ENCODE results near the gene ANKRD27.

DNA sequence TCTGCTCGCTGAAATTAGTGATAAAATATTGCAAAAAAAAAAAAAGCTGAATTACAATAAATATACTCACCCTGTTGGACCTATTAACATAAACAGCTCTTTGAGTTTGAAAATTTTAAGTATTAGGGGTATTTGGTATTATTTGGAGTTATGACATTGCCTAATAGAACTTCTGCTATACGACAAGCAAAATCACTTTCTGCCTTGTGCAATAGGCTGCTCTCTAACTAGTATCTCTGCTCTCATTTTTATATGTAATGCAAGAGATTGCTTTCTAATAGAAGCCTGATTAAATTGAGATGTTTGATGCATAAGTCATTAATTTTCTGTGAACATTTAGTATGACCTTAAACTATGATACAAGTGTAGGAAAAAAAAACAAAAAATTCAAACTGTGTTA is 6.0 kb upstream of the ANKRD27 start:
- TF ChIP-seq, protein P1, sequence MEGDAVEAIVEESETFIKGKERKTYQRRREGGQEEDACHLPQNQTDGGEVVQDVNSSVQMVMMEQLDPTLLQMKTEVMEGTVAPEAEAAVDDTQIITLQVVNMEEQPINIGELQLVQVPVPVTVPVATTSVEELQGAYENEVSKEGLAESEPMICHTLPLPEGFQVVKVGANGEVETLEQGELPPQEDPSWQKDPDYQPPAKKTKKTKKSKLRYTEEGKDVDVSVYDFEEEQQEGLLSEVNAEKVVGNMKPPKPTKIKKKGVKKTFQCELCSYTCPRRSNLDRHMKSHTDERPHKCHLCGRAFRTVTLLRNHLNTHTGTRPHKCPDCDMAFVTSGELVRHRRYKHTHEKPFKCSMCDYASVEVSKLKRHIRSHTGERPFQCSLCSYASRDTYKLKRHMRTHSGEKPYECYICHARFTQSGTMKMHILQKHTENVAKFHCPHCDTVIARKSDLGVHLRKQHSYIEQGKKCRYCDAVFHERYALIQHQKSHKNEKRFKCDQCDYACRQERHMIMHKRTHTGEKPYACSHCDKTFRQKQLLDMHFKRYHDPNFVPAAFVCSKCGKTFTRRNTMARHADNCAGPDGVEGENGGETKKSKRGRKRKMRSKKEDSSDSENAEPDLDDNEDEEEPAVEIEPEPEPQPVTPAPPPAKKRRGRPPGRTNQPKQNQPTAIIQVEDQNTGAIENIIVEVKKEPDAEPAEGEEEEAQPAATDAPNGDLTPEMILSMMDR (IDR thresholded peaks at IDR 0.05), result no peak
- no peak for TF ChIP-seq POLR2A (IDR thresholded peaks at IDR 0.05)

Data from Peyer's patch (tissue), 4 donors.